ENCODE results near the gene CYP3A5.
"Not testable (repeated sequence)": the region's sequence is repeated elsewhere in the genome, so short reads cannot be mapped to it uniquely, and the experiment has no call there.

The CYP3A5 gene

DNA sequence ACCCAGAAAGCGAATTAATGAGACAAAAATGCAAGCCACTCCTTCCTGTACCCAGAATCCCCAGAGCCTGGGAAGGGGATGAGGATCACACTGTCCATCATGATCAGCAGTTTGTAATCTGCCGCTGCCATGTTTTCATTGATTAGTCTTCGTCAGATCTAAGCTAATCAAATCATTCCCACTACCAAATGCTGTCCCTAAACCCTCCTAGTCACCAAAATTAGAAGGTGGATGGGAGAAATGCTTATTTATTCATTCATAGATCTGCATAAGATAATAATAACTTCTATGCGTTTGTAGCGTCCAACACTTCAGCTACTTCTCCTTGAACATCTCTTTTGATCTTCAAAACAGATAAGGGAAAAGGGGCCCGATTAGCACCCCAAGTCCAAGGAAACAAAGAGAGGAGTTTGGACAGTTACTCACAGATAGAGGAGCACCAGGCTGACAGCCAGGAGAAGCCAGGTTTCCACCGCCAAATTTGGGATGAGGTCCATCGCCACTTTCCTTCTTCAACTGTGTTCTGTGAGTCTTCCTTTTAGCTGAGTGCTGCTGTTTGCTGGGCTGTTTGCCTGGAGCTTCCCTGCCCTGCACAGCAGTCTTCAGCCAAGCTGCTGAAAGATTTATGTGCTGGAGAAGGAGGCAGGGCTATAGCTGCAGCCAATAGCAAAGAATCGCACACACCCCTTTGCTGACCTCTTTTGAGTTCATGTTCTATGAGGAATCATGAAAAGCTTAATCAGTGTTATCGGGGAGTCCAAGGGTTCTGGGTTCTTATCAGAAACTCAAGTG is at the start of gene CYP3A5:
TSS of gene CYP3A5 (minus strand) at position 597 of the 792 bp plus-strand sequence. CDS start at position 497, 100 bp downstream.
- H3K27me3 Mint-ChIP-seq: no peaks in the 10 kb centered on the region
- H3K4me3 Mint-ChIP-seq: no peak within 1 kb of the TSS
- H3K27ac Mint-ChIP-seq: no peak within 1 kb of the TSS
- no peaks in the 10 kb centered on the region for H3K9me3 Mint-ChIP-seq
- DNase-seq: no peak
- H3K4me1 Mint-ChIP-seq (ENCODE audit: low read depth): peaks cover 17% of the 10 kb centered on the region
- H3K36me3 Mint-ChIP-seq (ENCODE audit: low read depth): peaks cover 8% of the 10 kb centered on the region

DNA sequence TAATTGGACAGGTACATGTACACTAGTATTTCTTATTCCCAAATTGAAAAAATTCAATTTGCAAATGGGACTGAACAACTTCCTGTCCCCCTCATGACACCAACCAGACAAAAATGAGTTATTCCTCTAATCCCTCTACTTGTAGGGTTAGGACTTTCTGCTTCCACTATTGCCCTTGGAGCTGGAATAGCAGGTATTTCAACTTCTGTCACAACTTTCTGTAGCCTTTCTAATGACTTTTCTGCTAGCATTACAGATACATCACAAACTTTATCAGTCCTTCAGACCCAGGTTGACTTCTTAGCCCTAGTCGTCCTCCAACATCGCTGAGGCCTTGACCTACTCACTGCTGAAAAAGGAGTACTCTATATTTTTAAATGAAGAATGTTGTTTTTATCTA is 48.8 kb upstream of the CYP3A5 start:
- Mint-ChIP-seq H3K9me3 (no peaks in the 10 kb centered on the region), H3K27ac (no peak overlapping the region), H3K4me3 (no peak overlapping the region), H3K27me3 (no peaks in the 10 kb centered on the region), H3K4me1 (ENCODE audit: low read depth) (peaks cover 13% of the 10 kb centered on the region), H3K36me3 (ENCODE audit: low read depth) (no peaks in the 10 kb centered on the region)
- no peak for DNase-seq

DNA sequence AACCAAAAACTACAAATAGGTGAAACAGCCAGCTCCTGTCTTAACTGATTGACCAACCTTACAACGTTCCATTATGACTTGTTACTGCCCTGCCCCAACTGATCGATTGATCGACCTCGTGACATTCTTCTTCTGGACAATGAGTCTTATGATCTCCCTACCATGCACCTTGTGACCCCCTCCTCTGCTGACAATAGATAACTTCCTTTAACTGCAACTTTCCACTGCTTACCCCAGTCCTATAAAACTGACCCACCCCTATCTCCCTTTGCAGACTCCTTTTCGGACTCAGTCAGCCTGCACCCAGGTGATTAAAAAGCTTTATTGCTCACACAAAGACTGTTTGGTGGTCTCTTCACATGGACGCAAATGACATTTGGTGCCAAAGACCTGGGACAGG is 43.4 kb upstream of the CYP3A5 start:
- H3K4me1 Mint-ChIP-seq (ENCODE audit: low read depth): peaks cover 17% of the 10 kb centered on the region
- not testable (repeated sequence) for H3K36me3 Mint-ChIP-seq (ENCODE audit: low read depth); H3K27ac Mint-ChIP-seq; DNase-seq; H3K27me3 Mint-ChIP-seq; H3K4me3 Mint-ChIP-seq; H3K9me3 Mint-ChIP-seq

DNA sequence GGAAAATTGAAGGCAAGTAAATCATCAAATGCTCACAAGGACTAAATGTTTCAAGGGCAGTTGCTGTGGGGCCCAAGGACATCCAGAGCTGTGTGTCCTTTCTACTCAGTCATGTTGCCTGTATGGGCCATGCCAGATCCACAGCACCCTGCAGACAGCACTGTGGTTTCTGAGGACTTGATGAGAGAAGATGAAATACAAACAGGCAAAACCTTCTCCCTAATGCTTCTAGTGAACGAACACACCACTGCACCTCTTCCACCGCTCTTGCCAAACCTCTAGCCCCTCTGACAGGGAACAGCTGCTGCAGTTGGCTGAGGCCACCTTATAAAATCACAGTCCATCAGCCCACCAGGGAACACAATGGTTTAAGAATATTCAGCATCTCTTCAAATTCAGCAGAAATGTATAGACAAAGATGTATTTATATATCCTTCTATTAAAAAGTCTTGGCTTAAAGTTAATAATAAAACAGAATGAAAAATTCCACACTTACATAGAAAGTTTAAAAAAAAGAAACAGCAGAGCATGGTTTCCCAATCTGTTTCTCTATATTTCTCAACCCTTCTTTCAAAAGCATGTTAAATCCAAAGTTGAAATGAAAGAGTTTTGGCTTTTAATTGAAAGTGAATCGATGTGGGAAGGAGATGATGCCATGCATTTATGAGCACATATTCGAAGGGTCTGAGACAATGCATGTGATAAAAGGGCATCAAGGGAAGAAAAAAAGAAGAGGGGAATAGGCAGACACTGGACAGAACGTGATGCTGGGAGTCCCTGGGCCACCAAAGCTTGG is 41.2 kb upstream of the CYP3A5 start:
- H3K27me3 Mint-ChIP-seq: no peaks in the 10 kb centered on the region
- no peak overlapping the region for H3K4me3 Mint-ChIP-seq
- H3K9me3 Mint-ChIP-seq: no peaks in the 10 kb centered on the region
- H3K36me3 Mint-ChIP-seq (ENCODE audit: low read depth): no peaks in the 10 kb centered on the region
- no peak for DNase-seq
- no peak overlapping the region for H3K27ac Mint-ChIP-seq
- peaks cover 17% of the 10 kb centered on the region for H3K4me1 Mint-ChIP-seq (ENCODE audit: low read depth)

DNA sequence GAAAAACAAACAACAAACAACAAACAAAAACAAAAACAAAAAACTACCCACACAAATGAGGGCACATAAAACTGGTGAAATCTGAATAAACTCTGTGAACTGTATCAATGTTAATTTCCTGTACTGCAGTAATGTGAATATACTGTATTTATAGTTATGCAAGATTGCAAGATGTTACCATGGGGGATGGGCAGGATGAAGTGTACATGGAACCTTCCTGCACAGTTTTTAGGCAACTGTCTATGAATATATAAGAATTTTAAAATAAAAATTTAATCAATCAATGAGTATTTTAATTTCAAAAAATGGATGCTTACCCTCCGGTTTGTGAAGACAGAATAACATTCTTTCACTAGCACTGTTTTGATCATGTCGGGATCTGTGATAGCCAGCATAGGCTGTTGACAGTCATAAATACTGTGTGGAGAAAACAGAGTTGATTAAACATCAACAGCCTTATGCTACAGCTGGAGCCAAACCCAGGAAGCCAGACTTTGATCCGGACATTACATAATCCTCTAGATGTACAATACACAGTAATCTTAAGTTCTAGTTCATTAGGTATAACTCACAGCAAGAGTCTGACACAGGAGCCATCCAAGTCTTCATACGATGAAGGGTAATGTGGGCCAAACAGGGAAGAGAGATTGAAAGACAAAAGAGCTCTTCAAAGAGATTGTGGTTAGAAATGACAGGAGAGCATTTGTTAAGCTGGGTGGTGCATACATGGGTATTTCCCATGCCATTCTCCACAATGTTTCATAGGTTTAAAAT is 40.4 kb upstream of the CYP3A5 start:
- H3K4me3 Mint-ChIP-seq: no peak overlapping the region
- DNase-seq: no peak
- no peak overlapping the region for H3K27ac Mint-ChIP-seq
- H3K4me1 Mint-ChIP-seq (ENCODE audit: low read depth): peaks cover 17% of the 10 kb centered on the region
- no peaks in the 10 kb centered on the region for H3K9me3 Mint-ChIP-seq
- no peaks in the 10 kb centered on the region for H3K36me3 Mint-ChIP-seq (ENCODE audit: low read depth)
- no peaks in the 10 kb centered on the region for H3K27me3 Mint-ChIP-seq

DNA sequence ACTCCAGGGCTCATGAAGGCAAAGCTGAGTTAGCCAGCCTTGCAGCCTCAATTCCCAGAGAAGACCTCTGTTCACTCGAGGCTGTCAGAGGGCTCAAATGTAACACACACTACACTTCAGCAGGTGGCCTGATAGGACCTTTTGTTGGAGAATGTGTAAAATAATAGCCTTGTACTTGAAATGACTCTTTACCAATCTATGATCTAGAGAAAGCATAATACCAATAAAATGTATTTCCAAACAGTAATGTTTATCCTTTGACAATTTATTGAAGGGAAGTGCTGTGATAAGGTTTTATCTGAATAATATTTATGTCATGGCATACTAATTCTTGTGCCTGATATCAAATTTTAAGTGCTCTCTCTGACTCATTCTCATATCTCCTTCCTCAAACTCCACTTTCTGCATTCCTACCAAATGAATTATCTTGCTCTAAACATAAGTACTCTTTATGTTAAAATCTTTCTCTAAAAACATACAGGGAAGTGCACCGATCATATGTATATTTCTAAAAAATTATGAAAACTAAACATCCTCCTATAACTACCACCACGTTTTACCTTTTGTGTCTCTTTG is 34.3 kb upstream of the CYP3A5 start:
- H3K4me1 Mint-ChIP-seq (ENCODE audit: low read depth): peaks cover 2% of the 10 kb centered on the region
- H3K36me3 Mint-ChIP-seq (ENCODE audit: low read depth): peaks cover 24% of the 10 kb centered on the region
- no peaks in the 10 kb centered on the region for H3K9me3 Mint-ChIP-seq
- no peaks in the 10 kb centered on the region for H3K27me3 Mint-ChIP-seq
- H3K27ac Mint-ChIP-seq: no peak overlapping the region
- no peak for DNase-seq
- no peak overlapping the region for H3K4me3 Mint-ChIP-seq

DNA sequence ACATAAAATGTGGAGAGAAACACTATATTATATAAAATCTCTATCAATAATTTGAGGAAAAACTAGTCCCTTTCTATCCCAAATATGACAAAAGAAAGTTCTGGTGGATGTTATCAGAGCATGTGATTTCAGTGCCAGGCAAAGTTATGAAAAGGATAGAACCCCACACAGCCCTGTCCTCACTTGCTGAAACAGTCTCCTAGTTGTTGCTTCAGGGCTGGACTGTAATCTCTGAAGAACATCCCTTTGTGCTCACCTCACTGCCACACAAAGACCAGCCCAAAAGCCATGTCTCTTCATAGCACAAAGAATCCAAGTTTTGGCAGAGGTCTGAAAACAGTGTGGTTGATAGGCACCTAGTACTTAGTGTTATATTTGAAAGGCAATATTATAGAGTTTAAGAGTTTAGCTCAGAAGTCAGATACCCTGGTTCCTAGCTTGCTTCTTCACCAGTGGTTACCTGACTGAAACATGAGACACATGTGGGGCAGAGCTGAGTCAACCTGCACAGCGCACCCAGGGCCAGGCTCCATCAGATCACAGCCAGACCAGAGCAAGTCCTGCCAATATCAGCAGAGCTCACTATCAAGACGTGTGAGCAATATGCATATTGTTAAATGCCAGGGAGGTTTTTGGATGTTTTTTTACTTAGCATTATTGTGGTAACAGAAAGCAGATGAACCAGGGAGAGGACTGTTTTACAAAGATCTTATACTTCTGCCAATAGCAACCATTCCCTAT is 30.2 kb upstream of the CYP3A5 start:
- Mint-ChIP-seq H3K27ac (no peak overlapping the region), H3K4me1 (ENCODE audit: low read depth) (no peaks in the 10 kb centered on the region), H3K9me3 (no peaks in the 10 kb centered on the region), H3K27me3 (no peaks in the 10 kb centered on the region), H3K36me3 (ENCODE audit: low read depth) (peaks cover 33% of the 10 kb centered on the region), H3K4me3 (no peak overlapping the region)
- DNase-seq: no peak

DNA sequence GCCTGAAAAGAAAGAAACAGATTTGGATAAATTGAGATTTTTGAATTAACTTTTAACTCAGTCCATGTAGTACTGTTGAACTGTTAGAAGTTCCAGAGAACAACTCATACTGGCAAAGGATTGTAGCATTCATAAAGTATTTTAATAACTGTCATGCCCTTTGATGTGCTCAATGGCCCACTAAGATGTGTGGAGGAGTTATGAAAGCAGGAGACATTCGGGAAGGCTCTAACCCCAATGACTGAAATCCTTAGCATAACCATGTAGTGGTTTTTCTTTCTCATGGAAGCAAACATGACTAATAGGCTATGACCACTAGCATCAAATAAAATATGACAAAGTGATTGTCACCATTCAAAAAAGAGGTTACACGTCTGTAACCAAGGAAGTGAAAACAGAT is 29.5 kb upstream of the CYP3A5 start:
- H3K36me3 Mint-ChIP-seq (ENCODE audit: low read depth): peaks cover 28% of the 10 kb centered on the region
- H3K4me3 Mint-ChIP-seq: no peak overlapping the region
- no peaks in the 10 kb centered on the region for H3K27me3 Mint-ChIP-seq
- DNase-seq: no peak
- H3K27ac Mint-ChIP-seq: no peak overlapping the region
- no peaks in the 10 kb centered on the region for H3K4me1 Mint-ChIP-seq (ENCODE audit: low read depth)
- no peaks in the 10 kb centered on the region for H3K9me3 Mint-ChIP-seq

DNA sequence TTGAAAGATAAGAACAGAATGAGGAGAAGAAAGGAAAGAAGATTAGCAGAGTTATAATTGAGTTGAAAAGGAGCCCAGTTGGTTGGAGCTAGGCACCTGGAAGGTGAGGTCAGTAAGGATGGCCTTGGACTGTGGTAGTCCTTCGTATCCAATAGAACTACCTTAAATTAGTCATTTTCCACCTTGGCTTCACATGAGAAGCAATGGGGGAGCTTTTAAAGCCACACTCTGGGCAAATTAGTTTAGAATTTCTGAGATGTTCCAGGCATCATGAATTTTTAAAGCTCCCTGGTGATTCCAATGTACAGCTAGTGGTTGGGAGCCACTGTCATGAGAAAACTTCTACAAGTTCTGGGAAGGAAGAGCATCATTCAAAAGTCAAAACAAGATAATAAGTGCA is 27.3 kb upstream of the CYP3A5 start:
- Mint-ChIP-seq H3K4me1 (ENCODE audit: low read depth) (no peaks in the 10 kb centered on the region), H3K36me3 (ENCODE audit: low read depth) (peaks cover 27% of the 10 kb centered on the region), H3K9me3 (no peaks in the 10 kb centered on the region), H3K4me3 (no peak overlapping the region), H3K27ac (no peak overlapping the region), H3K27me3 (no peaks in the 10 kb centered on the region)
- no peak for DNase-seq

DNA sequence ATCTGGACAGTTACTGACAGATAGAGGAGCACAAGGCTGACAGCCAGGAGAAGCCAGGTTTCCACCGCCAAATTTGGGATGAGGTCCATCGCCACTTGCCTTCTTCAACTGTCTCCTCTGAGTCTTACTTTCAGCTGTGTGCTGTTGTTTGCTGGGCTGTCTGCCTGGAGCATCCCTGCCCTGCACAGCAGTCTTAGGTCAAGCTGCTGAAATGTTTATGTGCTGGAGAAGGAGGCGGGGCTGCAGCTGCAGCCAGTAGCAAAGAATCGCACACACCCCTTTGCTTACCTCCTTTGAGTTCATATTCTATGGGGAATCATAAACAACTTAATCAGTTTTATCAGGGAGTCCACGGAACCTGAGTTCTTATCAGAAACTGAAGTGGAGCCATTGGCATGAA is 20.1 kb upstream of the CYP3A5 start:
- peaks cover 1% of the 10 kb centered on the region for H3K4me1 Mint-ChIP-seq (ENCODE audit: low read depth)
- H3K36me3 Mint-ChIP-seq (ENCODE audit: low read depth): no peaks in the 10 kb centered on the region
- no peak overlapping the region for H3K27ac Mint-ChIP-seq
- H3K4me3 Mint-ChIP-seq: no peak overlapping the region
- H3K27me3 Mint-ChIP-seq: no peaks in the 10 kb centered on the region
- H3K9me3 Mint-ChIP-seq: no peaks in the 10 kb centered on the region
- DNase-seq: no peak

DNA sequence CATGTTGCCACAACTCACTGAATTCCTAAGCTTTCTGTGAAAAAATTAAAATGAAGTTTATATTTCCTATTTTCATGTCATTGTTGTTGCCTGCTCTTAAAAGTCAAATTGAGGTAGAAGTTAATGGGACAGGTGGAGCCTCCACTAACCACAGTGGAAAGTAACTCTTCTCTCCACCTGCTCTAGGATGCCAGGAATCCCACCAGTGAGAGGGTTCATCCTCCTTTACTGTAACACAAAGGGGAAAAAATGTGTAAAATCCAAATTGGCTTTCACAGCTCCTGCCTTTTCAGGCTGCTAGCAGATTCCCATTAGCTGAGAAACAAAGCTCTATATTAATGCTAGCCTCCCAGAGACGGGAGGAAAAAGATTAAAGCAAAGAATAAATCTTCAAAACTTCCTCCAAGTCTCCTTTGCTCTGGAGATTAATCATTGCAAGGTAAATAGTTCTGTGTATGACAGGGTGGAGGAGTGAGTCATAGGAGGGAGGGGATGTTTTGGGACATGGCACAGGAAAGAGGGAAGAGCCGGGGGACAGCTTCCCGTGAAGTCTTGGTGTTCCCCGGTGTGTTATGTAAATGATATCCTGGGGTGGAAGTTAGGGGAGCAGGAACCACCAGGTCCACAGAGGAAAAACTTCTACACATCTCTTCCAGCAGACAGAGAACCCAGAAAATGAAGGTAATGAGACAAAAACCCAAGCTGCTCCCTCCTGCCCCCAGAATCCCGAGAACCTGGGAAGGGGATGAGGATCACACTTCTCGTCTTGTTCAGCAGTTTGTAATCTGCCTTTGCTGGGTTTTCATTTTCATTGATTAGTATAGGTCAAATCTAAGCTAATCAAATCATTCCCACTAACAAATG is 19.3 kb upstream of the CYP3A5 start:
- H3K27ac Mint-ChIP-seq: not testable (repeated sequence)

DNA sequence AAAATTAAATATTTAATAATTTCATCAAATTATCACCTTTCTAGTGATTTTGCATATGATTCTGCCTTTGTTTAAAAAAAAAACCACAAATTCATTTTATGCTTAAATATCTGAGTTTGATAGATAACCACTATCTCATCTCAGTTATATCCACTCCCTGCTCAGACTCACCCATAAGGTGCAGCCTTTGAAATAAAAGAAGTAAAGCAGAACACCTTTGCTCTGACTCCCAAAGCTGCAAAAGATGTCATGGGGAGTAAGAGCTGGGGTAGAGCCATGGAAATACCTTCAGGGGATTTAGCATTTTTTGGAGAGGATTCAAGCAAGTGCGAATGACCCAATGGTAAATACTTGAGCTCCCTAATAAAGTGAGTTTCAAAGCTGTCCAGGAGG is 15.1 kb upstream of the CYP3A5 start:
- no peak overlapping the region for H3K27ac Mint-ChIP-seq
- H3K4me1 Mint-ChIP-seq (ENCODE audit: low read depth): peaks cover 13% of the 10 kb centered on the region
- H3K36me3 Mint-ChIP-seq (ENCODE audit: low read depth): no peaks in the 10 kb centered on the region
- no peaks in the 10 kb centered on the region for H3K27me3 Mint-ChIP-seq
- H3K4me3 Mint-ChIP-seq: no peak overlapping the region
- peaks cover 3% of the 10 kb centered on the region for H3K9me3 Mint-ChIP-seq
- DNase-seq: no peak

More for the DNA sequence above, 19.3 kb upstream of the CYP3A5 start:
- not testable (repeated sequence) for H3K4me1 Mint-ChIP-seq (ENCODE audit: low read depth); H3K9me3 Mint-ChIP-seq; H3K27me3 Mint-ChIP-seq; H3K4me3 Mint-ChIP-seq; H3K36me3 Mint-ChIP-seq (ENCODE audit: low read depth); DNase-seq

DNA sequence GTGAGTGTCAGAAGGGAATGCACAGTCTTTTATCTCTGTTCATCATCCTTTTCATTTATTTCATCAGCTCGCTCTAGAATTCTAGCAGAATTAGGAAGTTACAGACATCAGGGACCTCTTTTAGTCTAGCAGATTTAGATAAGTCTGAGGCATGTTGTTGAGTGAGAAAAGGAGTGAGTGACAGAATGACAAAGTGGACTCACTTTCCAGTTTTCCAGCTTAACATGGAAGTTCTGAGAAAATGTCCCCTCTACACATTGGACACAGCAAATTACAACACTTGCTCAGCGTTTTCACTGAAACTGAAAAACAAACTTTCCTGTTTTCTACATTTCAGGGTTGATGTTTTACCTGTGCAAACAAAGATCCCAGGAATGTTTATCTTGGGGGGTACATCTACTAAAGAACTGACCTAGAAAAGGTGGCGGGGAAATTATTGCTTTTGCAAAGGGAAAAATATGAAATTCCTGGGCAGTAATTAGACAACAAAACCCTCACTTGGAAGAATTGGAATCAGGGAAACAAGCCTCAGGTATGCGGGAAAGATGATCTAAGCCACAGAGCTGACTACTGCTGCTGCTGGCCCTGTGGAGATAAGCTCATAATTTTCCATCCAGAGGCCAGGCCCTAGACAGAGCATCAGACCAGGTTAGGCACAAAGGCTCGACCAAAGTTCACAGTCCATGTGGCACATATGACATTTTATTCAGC is 14.6 kb upstream of the CYP3A5 start:
- H3K4me1 Mint-ChIP-seq (ENCODE audit: low read depth): peaks cover 13% of the 10 kb centered on the region
- peaks cover 3% of the 10 kb centered on the region for H3K9me3 Mint-ChIP-seq
- H3K27ac Mint-ChIP-seq: no peak overlapping the region
- H3K27me3 Mint-ChIP-seq: no peaks in the 10 kb centered on the region
- H3K4me3 Mint-ChIP-seq: no peak overlapping the region
- no peak for DNase-seq
- no peaks in the 10 kb centered on the region for H3K36me3 Mint-ChIP-seq (ENCODE audit: low read depth)

All from activated T-cell treated with anti-CD3 and anti-CD28 coated beads, Interleukin-2, amount 50 U/mL, for 24 hours (primary cell).